H9 (cell line): ENCODE data around the gene PGR. TPM values are rescaled to one million over a fixed set of nuclear protein-coding genes. Genes with fewer than 3 reads are reported as not detected.

Source experiments
- DNase-seq: peaks from one replicate; pipeline ENCODE4 v3.0.0-alpha.2; 2017
- H2AFZ ChIP-seq: one replicate; pipeline ENCODE4 v1.6.1; 2013; ENCODE audit warnings: mild to moderate bottlenecking, low read length, control low read depth, moderate library complexity
- H2AK5ac ChIP-seq: 2 replicates; pipeline ENCODE4 v1.6.1; 2013; ENCODE audit warnings: low read length, control low read depth, mixed read lengths; ENCODE audit not compliant: insufficient read length
- H2BK120ac ChIP-seq: one replicate; pipeline ENCODE4 v1.6.1; 2013; ENCODE audit warnings: low read depth, mild to moderate bottlenecking, low read length, control low read depth, inconsistent platforms; ENCODE audit not compliant: poor library complexity, severe bottlenecking
- H2BK12ac ChIP-seq: 2 replicates; pipeline ENCODE4 v1.6.1; 2013; ENCODE audit warnings: low read length, control low read depth, mixed read lengths, low read depth; ENCODE audit not compliant: insufficient read length
- H2BK15ac ChIP-seq: 2 replicates; pipeline ENCODE4 v1.6.1; 2013; ENCODE audit warnings: low read depth, low read length, control low read depth
- H2BK20ac ChIP-seq: one replicate; pipeline ENCODE4 v1.6.1; 2013; ENCODE audit warnings: low read depth, mild to moderate bottlenecking, low read length, control low read depth, inconsistent platforms; ENCODE audit not compliant: poor library complexity, severe bottlenecking
- H2BK5ac ChIP-seq: 2 replicates; pipeline ENCODE4 v1.6.1; 2013; ENCODE audit warnings: low read length, control low read depth, mixed read lengths; ENCODE audit not compliant: insufficient read length
- H3K14ac ChIP-seq: 2 replicates; pipeline ENCODE4 v1.6.1; 2013; ENCODE audit warnings: low read length, control low read depth; ENCODE audit not compliant: insufficient read depth
- H3K18ac ChIP-seq: 2 replicates; pipeline ENCODE4 v1.6.1; 2013; ENCODE audit warnings: low read depth, mild to moderate bottlenecking, mixed read lengths, low read length, control low read depth; ENCODE audit not compliant: insufficient read length
- H3K23ac ChIP-seq: 2 replicates; pipeline ENCODE4 v1.6.1; 2013; ENCODE audit warnings: low read length, control low read depth, mixed read lengths, low read depth; ENCODE audit not compliant: insufficient read length
- H3K23me2 ChIP-seq: 2 replicates; pipeline ENCODE4 v1.6.1; 2013; ENCODE audit warnings: low read depth, mild to moderate bottlenecking, mixed read lengths, low read length, control low read depth; ENCODE audit not compliant: insufficient read length, poor library complexity, severe bottlenecking
- H3K27ac ChIP-seq: 2 replicates; pipeline ENCODE4 v1.5.1; 2013; ENCODE audit warnings: low read length, control low read depth, mixed read lengths, low read depth; ENCODE audit not compliant: insufficient read length
- H3K27me3 ChIP-seq: 2 replicates; pipeline ENCODE4 v1.6.1; 2013; ENCODE audit warnings: low read length, control low read depth, inconsistent platforms; ENCODE audit not compliant: insufficient read depth
- H3K4ac ChIP-seq: 2 replicates; pipeline ENCODE4 v1.6.1; 2013; ENCODE audit warnings: low read depth, mild to moderate bottlenecking, control low read depth, inconsistent platforms, low read length, moderate library complexity
- H3K4me1 ChIP-seq: 2 replicates; pipeline ENCODE4 v1.6.1; 2013; ENCODE audit warnings: low read length, control low read depth, inconsistent platforms; ENCODE audit not compliant: insufficient read depth
- H3K4me2 ChIP-seq: 2 replicates; pipeline ENCODE4 v1.6.1; 2013; ENCODE audit warnings: low read length, control low read depth, mixed read lengths; ENCODE audit not compliant: insufficient read length, insufficient read depth
- H3K56ac ChIP-seq: 2 replicates; pipeline ENCODE4 v1.6.1; 2013; ENCODE audit warnings: low read depth, mild to moderate bottlenecking, mixed read lengths, low read length, control low read depth; ENCODE audit not compliant: insufficient read length
- H3K79me1 ChIP-seq: 2 replicates; pipeline ENCODE4 v1.6.1; 2013; ENCODE audit warnings: low read depth, mild to moderate bottlenecking, moderate library complexity, low read length, control low read depth, inconsistent platforms; ENCODE audit not compliant: insufficient read depth, poor library complexity, severe bottlenecking
- H3K79me2 ChIP-seq: 2 replicates; pipeline ENCODE4 v1.6.1; 2013; ENCODE audit warnings: low read length, control low read depth, inconsistent platforms; ENCODE audit not compliant: insufficient read depth
- H3K9ac ChIP-seq: 2 replicates; pipeline ENCODE4 v1.6.1; 2013; ENCODE audit warnings: low read length, control low read depth, mixed read lengths; ENCODE audit not compliant: insufficient read length; ENCODE audit errors: extremely low read depth
- H3K9me3 ChIP-seq: one replicate; pipeline ENCODE4 v1.6.1; 2013; ENCODE audit warnings: low read depth, low read length, inconsistent platforms; ENCODE audit not compliant: control insufficient read depth
- H3T11ph ChIP-seq: one replicate; pipeline ENCODE4 v1.6.1; 2013; ENCODE audit warnings: mild to moderate bottlenecking, low read length, control low read depth, inconsistent platforms
- H4K20me1 ChIP-seq: one replicate; pipeline ENCODE4 v1.6.1; 2013; ENCODE audit not compliant: control insufficient read depth, insufficient read length, insufficient read depth
- H4K5ac ChIP-seq: 2 replicates; pipeline ENCODE4 v1.6.1; 2013; ENCODE audit warnings: low read depth, mild to moderate bottlenecking, mixed read lengths, low read length, control low read depth; ENCODE audit not compliant: insufficient read length
- H4K8ac ChIP-seq: replicated peaks from 2 replicates; pipeline ENCODE4 v1.6.1; 2013; ENCODE audit warnings: low read length, control low read depth, mixed read lengths, low read depth; ENCODE audit not compliant: insufficient read length
- H4K91ac ChIP-seq: 2 replicates; pipeline ENCODE4 v1.6.1; 2013; ENCODE audit warnings: low read depth, mild to moderate bottlenecking, moderate library complexity, mixed read lengths, low read length, control low read depth; ENCODE audit not compliant: insufficient read length
- H3K27ac Mint-ChIP-seq, 3 experiments: 2 replicates in 2 of 3; 3 replicates in 1 of 3; pipeline ENCODE4 v1.8.0; 2020 to 2021; ENCODE audit warnings: mixed read lengths in 3 of 3, mild to moderate bottlenecking in 1 of 3, moderate library complexity in 1 of 3
- H3K27me3 Mint-ChIP-seq: 2 replicates; pipeline ENCODE4 v1.8.0; 2021; ENCODE audit warnings: low read depth, mild to moderate bottlenecking, moderate library complexity, mixed read lengths
- H3K36me3 Mint-ChIP-seq, 3 experiments: 2 replicates in 2 of 3; 3 replicates in 1 of 3; pipeline ENCODE4 v1.8.0; 2020 to 2021; ENCODE audit warnings: low read depth in 3 of 3, mixed read lengths in 3 of 3; ENCODE audit not compliant: insufficient read depth in 1 of 3
- H3K4me1 Mint-ChIP-seq, 2 experiments: 2 replicates each; pipeline ENCODE4 v1.8.0; 2020; ENCODE audit warnings: mixed read lengths in 2 of 2
- H3K4me3 Mint-ChIP-seq, 2 experiments: 2 replicates in 1 of 2; 3 replicates in 1 of 2; pipeline ENCODE4 v1.8.0; 2020 to 2021; ENCODE audit warnings: mild to moderate bottlenecking in 2 of 2, mixed read lengths in 2 of 2, moderate library complexity in 1 of 2
- H3K9me3 Mint-ChIP-seq, 2 experiments: 2 replicates in 1 of 2; 3 replicates in 1 of 2; pipeline ENCODE4 v1.8.0; 2020; ENCODE audit warnings: mild to moderate bottlenecking in 2 of 2, mixed read lengths in 2 of 2, moderate library complexity in 1 of 2
- WGBS: extraction: QIAGEN DNeasy Blood & Tissue Kit; methylation state at CpG from one replicate; pipeline ENCODE4 v1.1.7; 2013; ENCODE audit warnings: missing lambda C conversion rate, low lambda C conversion rate, mixed read lengths; ENCODE audit not compliant: insufficient read length; ENCODE audit errors: extremely low coverage; 5-methylcytosine and 5-hydroxymethylcytosine counted together
- total RNA-seq: library from RNA; stranded (reverse); gene quantifications from 2 replicates; pipeline ENCODE4 v1.2.1, GENCODE V29; 2021
- TF ChIP-seq, protein P1 (sequence below): fragments of 200-600 bp; sonication (generic); conservative IDR thresholded peaks from 3 replicates; pipeline ENCODE4 v1.8.0; 2021; ENCODE audit warnings: antibody characterized with exemption, mild to moderate bottlenecking

Gene PGR
- total RNA-seq, 1 experiment from 2014 or later: 0.02 TPM

- Histone ChIP-seq H3K27me3 (no peaks in the 10 kb centered on the region), H3K79me1 (no peaks in the 10 kb centered on the region), H3K4ac (no peak overlapping the region), H3K4me2 (no peak overlapping the region), H2BK5ac (no peak overlapping the region), H3K23me2 (no peaks in the 10 kb centered on the region), H3K27ac (no peak overlapping the region), H2BK120ac (no peak overlapping the region), H4K20me1 (no peaks in the 10 kb centered on the region), H2BK15ac (no peak overlapping the region), H3K79me2 (no peaks in the 10 kb centered on the region), H2BK12ac (no peak overlapping the region), H3K9ac (no peak overlapping the region), H4K91ac (no peak overlapping the region), H3K9me3 (no peaks in the 10 kb centered on the region), H2AFZ (no peak overlapping the region), H3T11ph (no peak overlapping the region), H3K4me1 (no peaks in the 10 kb centered on the region), H3K23ac (no peak overlapping the region), H4K8ac (no peak overlapping the region), H2AK5ac (no peak overlapping the region), H3K14ac (no peak overlapping the region), H3K56ac (no peak overlapping the region), H2BK20ac (no peak overlapping the region), H4K5ac (no peak overlapping the region), H3K18ac (no peak overlapping the region)
- Mint-ChIP-seq H3K27me3 (no peaks in the 10 kb centered on the region), H3K36me3 (no peaks in the 10 kb centered on the region), H3K4me3 (no peak overlapping the region), H3K9me3 (no peaks in the 10 kb centered on the region), H3K4me1 (peaks cover 0 to 4% of the 10 kb centered on the region in 2 experiments; a peak in 2 of 4 replicates), H3K27ac (no peak overlapping the region)
- no CpG with 5 or more reads among the region's 3 CpGs for WGBS
- TF ChIP-seq, protein P1, sequence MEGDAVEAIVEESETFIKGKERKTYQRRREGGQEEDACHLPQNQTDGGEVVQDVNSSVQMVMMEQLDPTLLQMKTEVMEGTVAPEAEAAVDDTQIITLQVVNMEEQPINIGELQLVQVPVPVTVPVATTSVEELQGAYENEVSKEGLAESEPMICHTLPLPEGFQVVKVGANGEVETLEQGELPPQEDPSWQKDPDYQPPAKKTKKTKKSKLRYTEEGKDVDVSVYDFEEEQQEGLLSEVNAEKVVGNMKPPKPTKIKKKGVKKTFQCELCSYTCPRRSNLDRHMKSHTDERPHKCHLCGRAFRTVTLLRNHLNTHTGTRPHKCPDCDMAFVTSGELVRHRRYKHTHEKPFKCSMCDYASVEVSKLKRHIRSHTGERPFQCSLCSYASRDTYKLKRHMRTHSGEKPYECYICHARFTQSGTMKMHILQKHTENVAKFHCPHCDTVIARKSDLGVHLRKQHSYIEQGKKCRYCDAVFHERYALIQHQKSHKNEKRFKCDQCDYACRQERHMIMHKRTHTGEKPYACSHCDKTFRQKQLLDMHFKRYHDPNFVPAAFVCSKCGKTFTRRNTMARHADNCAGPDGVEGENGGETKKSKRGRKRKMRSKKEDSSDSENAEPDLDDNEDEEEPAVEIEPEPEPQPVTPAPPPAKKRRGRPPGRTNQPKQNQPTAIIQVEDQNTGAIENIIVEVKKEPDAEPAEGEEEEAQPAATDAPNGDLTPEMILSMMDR: no peak
- no peak for DNase-seq
Measured at GRCh38 chr11:101031713-101032112, 97.9 kb downstream of the PGR start.
